HG02870 (cell line): ENCODE measurements around the gene ZNF575.
"Not testable (repeated sequence)": the region's sequence is repeated elsewhere in the genome, so short reads cannot be mapped to it uniquely, and the experiment has no call there.

Source experiments
- ATAC-seq: cut with Tn5 transposase; IDR thresholded peaks from one replicate; pipeline ENCODE4 v1.9.1; 2021; ENCODE audit warnings: mild to moderate bottlenecking, moderate library complexity; ENCODE audit not compliant: unreplicated experiment

Gene ZNF575

GRCh38 chr19:43507880-43508279 lies 25.1 kb upstream of the ZNF575 start:
- no peak for ATAC-seq

DNA sequence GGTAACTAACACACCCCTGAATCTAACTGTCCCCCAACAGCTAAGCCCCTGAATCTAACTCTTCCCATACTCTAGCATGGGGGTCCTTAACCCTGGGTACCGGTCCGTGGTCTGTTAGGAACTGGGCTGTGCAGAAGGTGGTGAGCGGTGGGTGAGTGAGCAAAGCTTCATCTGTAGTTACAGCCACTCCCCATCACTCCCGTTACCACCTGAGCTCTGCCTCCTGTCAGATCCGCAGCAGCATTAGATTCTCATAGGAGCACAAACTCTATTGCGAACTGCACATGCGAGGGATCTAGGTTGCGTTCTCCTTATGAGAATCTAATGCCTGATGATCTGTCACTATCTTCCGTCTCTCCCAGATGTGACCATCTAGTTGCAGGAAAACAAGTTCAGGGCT lies 22.3 kb upstream of the ZNF575 start:
- ATAC-seq = no peak

GRCh38 chr19:43511324-43511723 lies 21.7 kb upstream of the ZNF575 start:
- ATAC-seq = no peak

GRCh38 chr19:43512399-43512798 lies 20.6 kb upstream of the ZNF575 start:
- ATAC-seq = not testable (repeated sequence)

DNA sequence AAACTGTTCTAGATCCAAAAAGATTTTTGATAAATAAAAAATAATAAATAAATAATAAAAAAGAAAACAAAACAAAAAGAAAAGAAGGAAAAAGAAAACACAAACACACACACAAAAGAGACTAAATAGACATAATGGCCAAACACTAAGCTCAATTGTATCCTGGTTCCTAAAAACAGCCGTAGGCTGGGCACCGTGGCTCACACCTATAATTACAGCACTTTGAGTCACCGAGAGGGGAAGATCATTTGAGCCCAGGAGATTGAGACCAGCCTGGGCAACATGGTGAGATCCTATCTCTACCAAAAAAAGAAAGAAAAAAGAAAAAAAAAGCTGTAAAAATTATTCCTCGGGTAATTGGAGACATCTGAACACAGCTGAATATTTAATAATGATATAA lies 14.9 kb upstream of the ZNF575 start:
- ATAC-seq = no peak

DNA sequence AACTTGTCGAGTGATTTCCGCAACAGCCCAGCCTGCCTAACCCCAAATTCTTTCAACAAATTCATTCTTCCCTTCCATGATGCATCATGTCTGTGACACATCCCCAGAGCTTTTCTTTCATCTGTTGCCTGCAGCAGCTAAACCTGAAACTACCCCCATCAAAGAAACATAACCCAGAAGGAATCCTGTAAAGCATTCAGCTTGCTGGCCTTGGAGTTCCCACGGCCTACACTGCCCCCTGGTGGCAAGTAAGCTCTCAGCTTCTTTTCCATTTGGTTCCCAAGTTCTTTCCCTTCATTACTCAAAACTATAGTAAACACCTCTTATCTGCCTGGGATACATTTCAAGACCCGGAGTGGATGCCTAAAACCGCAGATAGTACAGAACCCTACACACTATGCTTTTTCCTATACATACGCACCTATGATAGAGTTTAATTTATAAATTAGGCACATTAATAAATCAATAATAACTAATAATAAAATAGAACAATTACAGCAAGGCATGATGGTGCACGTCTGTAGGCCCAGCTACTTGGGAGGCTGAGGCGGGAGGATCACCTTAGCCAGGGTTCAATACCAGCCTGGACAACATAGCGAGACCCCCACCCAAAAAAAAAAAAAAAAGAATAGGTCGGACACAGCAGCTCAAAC lies 13.4 kb upstream of the ZNF575 start:
- ATAC-seq = no peak

DNA sequence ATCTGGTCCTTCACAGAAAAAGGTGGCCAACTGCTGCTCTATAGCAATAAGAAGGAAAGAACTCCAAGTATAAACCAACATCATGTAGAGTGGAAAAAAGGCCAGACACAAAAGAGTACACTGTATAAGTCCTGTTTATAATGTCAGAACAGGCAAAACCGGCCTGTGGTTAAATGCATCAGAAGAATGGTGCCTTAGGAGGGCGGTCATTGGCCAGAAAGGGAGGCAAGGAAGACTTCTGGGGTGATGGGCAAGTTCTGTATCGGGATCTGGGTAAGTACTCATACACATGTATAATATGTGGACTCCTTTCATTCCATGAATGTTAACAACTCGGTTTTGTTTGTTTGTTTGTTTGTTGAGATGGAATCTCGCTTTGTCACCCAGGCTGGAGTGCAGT lies 10.1 kb upstream of the ZNF575 start:
- no peak for ATAC-seq

- ATAC-seq = not testable (repeated sequence)
Observed at GRCh38 chr19:43523696-43524095, 9.3 kb upstream of the ZNF575 start.

- no peak for ATAC-seq
Observed at GRCh38 chr19:43524922-43525835, 7.8 kb upstream of the ZNF575 start.

- no peak for ATAC-seq
Observed at GRCh38 chr19:43525836-43526771, 6.9 kb upstream of the ZNF575 start.

DNA sequence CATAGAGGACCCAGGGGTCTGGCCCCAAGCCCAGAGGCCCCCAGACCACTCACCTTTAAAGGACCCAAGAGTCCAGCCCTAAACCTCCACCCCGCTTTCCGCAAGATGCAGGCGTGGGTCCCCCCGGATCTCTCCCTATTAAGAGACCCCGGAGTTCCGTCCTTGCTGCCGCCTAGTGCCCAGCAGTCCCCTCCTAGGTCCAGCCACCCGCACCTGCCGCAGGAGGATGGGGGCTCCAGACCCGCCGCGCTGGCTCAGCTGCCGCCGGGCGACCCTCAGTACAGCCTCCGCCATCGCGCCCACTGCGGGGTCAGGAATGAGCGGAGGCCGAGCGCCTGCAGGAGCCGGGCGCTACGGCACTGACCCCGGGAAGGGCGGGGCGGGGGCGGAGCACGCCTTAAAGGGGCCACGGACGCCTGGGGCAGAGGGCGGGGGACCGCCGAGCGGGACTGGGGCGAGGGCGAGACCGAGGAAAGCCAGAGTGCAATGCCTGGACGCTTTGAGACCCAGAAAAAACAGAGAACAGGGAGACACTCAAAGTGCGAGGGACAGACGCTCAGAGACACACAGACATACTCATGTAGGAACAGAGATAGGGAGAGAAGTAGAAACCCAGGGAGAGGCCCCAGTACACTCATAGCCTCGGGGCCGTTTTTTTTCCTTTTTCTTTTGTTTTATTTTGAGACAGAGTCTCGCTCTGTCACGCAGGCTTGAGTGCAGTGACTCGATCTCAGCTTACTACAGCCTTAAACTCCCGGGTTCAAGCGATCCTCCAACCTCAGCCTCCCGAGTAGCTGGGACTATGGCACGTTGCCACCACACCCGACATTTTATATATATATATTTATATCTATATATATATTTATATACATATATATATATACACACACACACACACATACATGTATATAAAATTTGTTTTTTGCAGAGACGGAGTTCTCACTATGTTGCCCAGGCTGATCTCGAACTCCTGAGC lies 5.8 kb upstream of the ZNF575 start, which contains the start of gene ETHE1:
Gene ETHE1, minus strand, starts transcription at position 318 of the 976 bp plus-strand sequence. Its CDS starts 24 bp downstream, at position 294.
- peak; percentile 63 for ATAC-seq

DNA sequence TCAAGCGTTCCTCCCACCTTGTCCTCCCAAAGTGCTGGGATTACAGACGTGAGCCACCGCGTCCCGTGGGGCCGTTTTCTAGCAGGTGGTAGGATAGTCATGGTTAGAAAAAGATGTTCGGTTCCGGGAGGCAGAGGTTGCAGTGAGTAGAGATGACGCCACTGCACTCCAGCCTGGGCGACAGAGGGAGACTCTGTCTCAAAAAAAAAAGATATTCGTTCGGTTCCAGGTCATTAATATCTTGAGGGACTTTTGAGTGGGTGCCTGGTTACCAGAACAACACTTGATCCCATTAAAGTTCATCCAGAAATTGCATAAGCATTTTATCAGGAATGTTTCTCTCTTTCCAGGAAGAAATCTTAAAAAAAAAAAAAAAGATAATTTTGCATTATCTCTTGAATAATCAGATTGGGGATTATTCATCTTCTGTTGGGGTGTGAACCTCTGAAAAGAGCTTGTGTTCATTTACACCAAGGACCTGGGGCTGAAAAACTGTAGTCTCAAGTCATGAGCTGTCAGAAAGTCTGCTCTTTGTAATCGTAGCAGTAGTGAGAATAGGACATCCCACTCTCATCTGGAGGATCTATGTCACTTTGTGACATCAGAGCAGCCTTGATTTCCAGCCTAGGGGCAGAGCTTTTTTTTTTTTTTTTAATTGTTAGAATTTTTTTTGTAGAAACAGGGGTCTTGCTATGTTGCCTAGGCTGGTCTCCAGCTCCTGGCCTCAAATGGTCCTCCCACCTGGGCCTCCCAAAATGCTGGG lies 4.9 kb upstream of the ZNF575 start:
- no peak for ATAC-seq

DNA sequence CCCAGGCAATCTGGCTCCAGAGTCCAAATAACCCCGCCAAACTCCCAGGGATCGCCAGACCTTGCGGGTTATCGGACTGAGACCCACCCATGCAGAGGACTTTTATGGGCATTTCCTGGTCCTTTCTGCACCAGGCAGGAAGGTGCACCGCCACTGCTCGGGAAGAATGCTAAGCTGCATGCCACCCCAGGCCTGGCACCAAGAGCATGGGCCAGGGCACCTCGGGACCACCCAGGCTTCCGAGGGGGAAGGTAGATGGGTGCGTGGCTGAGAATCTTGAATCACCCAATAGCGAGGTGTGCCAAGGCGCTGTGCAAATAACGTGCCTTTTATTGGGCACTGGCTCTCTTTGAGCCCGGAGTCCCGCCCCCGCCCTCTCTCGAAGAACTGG lies 422 bp upstream of the ZNF575 start:
- no peak for ATAC-seq

- ATAC-seq = peak; percentile 54
Observed at GRCh38 chr19:43533546-43534304, 737 bp downstream of the ZNF575 start.

- ATAC-seq = no peak
Observed at GRCh38 chr19:43534305-43534815, 1.4 kb downstream of the ZNF575 start.

DNA sequence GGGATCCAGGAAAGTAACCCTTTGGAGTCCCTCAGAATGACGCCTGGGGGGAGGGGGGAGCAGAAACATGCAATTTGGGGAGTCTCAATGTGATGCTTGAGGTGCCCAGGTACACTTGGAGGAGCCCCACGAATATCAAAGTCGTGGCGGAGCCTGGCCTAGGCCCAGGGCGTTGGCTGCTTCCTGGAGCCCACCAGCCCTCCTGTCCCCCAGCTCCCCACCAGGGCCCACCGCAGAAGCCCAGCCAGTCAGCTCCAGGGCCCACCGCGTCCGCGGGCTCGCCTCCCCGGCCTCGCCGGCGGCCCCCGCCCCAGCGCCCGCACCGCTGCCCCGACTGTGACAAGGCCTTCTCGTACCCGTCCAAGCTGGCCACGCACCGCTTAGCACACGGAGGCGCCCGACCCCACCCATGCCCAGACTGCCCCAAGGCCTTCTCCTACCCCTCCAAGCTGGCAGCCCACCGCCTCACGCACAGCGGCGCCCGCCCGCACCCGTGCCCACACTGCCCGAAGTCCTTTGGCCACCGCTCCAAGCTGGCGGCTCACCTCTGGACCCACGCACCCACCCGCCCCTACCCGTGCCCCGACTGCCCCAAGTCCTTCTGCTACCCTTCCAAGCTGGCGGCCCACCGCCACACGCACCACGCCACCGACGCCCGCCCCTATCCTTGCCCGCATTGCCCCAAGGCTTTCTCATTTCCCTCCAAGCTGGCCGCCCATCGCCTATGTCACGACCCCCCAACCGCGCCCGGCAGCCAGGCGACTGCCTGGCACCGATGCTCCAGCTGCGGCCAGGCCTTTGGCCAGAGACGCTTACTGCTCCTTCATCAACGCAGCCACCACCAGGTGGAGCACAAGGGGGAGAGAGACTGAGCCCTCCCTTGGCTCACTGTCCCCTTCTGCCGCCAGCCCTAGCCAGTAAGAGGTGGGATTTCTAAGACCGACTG lies 2.1 kb downstream of the ZNF575 start:
- no peak for ATAC-seq

DNA sequence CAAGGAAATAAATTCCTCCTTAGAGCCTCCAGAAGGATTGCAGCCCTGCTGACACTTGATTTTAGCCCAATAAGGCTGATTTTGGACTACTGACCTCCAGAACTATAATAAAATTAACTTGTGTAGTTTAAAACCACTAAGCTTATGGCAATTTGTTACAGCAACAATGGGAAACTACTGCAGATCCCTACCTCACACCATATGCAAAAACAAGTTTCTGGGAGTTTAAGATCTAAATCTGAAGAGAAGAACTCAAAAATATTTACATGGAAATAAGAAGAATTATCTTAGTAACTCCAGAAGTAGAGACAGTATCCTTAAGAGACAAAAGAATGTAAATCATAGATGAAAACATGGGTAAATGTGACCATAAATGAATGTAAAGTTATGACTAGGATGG lies 5.9 kb downstream of the ZNF575 start:
- no peak for ATAC-seq
